RKO (cell line): ENCODE measurements around the gene UBE3D.

Source experiments
- DNase-seq: peaks from one replicate; pipeline ENCODE4 v3.0.0-alpha.2; 2016; ENCODE audit warnings: low spot score

UBE3D gene

DNA sequence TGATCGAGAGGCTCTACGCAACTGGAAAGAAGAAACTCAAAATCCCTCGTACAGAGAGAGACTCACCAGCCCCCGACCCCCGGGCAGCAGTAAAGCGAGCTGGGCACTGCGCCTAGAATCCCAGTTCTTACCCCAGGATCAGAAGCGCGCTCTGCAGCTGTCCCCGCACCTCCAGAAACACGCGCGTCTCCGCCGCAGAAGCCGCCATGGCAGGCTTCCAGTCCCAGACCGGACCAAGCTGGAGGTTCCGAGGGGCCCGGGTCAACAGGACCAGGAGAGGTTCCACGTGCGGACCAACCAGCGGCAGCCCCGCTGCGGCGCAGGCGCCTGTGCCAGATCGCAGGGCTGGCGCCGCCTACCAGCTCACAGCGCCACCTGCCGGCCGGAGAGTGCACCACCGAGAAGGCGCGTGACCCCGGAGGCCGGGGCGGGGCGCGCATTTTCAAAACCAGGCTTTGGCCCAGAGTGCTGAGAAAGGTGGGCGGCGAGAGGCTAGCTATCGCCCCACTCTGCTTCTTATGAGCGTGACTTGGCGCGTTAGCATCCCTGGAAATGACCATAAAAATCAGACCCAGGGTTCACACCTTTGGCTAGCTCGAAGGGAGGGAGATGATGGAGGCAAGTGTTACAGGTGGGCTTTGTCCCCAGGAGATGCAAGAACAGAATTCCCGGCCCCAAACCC lies at the start of gene UBE3D:
Gene UBE3D (minus strand): TSS at position 331 of the 682 bp plus-strand sequence. CDS start 123 bp downstream, at position 208.
- peak; percentile 86 for DNase-seq

DNA sequence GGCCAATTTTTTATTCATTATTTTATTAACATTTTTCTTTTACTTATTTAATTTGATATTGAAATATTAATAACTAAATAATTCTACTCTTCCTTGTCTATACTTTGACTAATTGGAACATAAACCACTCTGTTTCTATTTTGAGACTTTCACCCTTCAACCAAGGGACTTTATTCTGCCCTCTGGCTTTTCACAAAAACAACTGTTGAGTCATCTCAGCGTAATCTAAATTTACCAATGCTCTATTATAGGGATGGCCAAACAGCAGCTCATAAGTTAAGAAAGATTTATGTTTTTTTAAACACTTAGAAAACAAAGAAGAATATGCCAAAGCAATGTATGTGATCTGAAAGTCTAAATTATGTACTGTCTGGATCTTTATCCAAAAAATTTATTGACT lies 48.5 kb upstream of the UBE3D start:
- DNase-seq, result no peak

GRCh38 chr6:83113258-83113657 lies 47.6 kb upstream of the UBE3D start:
- no peak for DNase-seq

GRCh38 chr6:83108378-83108777 lies 42.7 kb upstream of the UBE3D start:
- DNase-seq, result no peak

DNA sequence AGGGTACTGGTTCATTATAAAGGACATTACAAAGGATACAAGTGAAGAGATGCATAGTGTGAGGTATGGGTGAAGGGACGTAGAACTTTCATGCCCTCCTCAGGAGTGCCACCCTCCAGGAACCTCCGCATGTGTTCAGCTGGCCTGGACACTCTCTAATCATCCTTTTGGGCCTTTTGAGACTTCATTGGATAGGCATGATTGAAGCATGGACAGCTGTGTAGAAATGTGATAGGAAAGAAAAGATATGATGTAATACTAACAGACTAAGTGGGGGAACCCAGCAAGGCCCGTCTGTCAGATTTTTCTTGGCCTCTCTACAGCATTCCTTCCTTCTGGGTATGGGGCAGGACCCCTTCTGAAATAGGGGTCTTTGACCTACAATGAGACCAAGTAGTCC lies 32.9 kb upstream of the UBE3D start:
- DNase-seq, result no peak

- no peak for DNase-seq
Measured at GRCh38 chr6:83097675-83098074, 32.0 kb upstream of the UBE3D start.

GRCh38 chr6:83097204-83097603 lies 31.6 kb upstream of the UBE3D start:
- no peak for DNase-seq

DNA sequence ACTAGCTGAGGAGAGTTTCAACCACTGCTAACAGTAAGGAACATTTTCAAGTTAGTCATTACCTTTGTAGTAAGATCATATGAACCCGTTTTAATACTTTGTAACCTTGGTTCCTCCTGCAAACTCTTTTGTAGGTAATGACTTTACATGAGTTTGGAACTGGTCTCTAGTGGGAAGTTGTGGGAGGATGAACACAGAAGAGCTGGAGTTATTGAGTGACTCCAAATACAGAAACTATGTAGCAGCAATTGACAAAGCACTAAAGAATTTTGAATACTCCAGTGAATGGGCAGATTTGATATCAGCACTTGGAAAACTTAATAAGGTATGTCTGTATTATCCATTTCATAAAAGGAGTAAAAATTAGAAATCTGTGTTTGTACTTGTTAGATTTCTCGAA lies 31.1 kb upstream of the UBE3D start:
- no peak for DNase-seq

DNA sequence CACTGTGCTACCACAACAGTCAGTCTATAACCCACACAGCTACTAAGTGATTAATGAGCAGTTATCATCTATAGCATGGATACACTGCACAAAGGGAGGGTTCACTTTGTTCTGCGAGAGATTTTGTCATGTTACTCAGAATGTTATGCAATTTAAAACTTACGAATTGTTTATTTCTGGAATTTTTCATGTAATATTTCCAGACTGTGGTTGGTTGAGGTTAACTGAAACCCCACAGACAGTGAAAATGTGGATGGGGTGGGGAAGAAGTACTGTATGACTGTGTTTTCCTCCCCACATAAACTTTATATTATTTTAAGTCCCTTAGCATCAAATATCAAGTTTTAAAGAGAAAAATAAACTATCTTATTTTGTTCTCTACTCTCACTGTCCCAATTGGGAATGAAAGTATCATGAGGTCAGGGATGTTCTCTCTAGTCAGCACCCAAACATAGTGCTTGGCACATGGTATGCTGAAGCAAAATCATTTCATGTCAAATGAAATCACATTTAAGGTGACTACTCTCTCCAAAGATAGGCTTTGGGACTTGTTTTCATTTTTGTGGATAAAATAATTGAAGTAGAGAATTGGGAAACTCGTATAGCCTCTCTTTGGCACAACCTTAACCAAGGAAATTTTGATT lies 27.2 kb upstream of the UBE3D start:
- DNase-seq, result no peak

DNA sequence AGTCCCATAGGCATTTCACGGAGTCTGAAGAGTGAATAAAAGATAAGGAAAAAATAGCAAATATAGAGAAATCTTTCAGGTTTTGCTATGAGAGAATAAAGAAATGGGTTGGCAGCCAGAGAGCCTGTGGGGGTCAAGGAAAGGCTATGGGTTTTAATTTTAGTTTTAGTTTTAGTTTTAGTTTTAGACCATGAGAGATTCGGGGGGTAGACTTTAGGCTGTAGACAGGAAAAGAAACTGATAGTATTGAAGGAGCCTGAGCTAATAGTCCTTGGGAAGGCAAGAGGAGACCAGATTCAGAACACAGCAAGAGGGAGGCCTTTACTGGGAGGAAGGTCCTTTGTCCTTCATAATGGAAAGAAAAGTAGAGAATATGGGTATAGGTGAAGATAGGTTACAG lies 21.1 kb upstream of the UBE3D start:
- no peak for DNase-seq

- no peak for DNase-seq
Measured at GRCh38 chr6:83083476-83083875, 17.8 kb upstream of the UBE3D start.

- DNase-seq, result no peak
Measured at GRCh38 chr6:83073615-83074014, 8.0 kb upstream of the UBE3D start.

- no peak for DNase-seq
Measured at GRCh38 chr6:83072726-83073125, 7.1 kb upstream of the UBE3D start.

DNA sequence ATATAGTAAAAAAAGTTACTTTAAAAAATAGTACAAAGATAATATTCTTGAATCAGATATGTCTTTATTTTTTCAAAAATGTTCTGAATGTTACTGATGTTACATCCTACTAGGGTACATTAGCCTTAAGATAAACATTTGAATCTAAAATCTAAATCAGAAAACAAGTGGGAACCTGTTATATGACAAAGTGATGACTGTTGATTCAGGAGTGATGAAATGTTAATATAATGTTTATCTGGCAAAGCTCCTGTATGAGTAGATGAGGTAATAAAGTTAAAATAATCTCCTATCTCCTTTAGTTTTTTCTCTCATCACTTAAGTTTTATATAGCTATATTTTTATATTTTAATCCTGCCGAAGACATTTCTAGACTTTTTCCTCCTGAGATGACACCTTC lies 6.1 kb upstream of the UBE3D start:
- peak; percentile 39 for DNase-seq

DNA sequence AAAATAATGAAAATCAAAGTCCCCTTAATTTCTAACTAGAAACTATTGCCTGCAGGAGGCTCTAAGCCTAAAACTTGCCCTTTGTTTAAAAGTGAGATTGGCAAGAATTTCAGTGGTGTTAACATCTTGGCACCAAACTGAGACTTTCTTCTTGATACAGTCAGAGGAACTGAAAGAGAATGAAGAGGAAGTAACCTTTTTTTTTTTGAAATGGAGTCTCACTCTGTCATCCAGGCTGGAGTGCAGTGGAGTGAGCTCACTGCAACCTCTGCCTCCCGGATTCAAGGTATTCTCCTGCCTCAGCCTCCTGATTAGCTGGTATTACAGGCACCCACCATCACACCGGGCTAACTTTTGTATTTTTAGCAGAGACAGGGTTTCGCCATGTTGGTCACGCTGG lies 5.4 kb upstream of the UBE3D start:
- DNase-seq, result no peak

DNA sequence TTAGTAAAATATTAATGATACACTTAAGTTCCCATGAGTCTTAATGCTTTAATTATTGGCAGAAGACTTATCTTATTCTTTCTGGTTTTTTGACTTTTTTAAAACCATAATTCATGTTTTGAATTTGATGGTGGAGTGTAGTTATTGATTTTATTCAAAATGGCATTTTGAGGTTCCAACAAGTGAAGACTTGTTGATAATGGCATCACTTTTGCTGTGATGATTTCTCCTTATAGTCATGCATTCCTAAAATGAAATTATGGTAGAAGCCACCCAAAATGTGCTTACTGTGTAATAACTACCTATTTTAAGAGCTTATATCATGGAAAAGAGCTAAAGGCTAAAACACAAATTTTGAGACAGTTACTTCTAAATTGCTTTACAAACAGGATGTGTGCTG lies 4.0 kb upstream of the UBE3D start:
- no peak for DNase-seq

DNA sequence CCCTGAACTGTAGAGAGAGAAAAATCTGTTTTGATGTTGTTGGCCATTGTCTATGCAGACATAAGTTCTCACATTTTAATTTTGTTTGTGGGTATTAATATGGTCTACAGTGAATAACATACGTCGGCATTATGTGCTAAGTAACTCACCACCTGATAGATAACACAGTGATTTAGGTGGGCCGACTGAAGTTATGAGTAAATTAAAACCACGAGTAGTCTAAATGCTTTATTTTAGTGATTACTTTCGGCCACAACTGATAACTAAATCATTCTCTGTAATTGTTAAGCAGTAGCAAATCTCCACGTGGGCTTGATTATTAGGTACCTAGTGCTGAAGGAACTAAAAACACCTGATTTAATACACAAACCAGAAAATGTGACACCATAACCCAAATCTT lies 3.0 kb upstream of the UBE3D start:
- DNase-seq, result no peak

DNA sequence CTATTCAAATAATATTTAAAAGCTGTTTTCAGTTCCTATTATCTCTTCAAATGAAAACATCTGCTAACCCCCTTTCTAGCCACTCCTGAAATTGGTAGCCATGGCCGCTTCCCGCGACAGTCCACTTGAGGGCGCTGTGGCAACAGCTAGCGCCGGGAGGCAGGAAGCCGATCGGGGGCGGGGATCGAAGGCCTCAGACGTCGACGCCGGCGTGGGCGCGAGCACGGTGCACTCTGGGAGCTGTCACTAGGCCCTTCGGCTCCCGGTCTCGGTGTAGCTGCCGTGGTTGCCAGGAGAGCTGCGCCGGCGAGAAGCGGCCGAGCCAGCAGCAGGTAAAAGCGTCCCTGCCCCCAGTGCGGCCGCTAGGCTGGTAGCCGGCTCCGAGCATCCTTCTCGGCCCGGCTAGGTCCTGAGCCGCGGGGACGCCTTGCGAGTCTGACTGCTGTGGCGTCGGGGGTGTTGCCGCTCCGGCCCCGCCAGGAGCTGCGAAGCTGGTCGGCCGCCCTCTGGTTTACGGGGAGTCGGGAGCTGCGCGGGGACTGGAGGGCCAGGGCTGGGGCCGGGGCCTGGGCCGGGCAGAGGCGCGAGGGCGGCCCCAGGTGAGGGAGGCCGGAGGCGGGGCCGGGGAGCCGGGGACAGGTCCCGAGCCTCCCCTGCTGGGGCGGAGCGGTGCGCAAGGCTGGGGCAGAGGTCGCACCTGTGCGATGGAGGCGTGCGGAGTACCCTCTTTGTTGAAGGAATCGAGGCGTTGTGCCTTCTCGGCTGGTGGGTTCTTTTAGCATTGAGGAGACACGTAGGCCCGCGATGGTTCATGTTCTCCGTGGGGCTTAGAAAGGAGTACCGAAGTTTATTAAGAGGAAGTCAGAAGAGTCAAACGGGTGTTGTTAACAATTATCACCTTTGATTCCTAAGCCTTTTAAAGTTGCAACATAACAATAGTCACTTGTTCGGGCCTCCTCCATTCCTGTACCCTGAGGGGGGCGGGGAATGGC lies 2.1 kb upstream of the UBE3D start, which contains the start of gene DOP1A:
Gene DOP1A (plus strand): TSS at position 224 of the 992 bp plus-strand sequence. CDS start 29,307 bp downstream, outside the sequence.
- DNase-seq, result peak; percentile 95

DNA sequence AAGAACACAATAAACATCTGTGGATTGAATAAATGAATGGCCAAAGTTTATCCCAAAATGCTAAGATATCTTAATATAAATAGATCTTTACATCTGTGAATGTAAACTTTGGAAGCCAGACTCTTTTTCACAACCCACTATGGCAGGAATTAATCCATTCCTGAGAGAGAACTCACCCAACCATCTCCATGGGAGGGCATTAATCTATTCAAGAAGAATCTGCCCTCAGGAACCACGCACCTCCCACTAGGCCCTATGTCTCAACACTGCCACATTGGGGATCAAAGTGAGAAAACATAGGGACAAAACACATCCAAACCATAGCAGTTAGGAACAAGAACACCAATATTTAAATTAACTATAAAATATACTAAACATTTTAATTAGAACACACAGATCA lies 3.4 kb downstream of the UBE3D start:
- no peak for DNase-seq

DNA sequence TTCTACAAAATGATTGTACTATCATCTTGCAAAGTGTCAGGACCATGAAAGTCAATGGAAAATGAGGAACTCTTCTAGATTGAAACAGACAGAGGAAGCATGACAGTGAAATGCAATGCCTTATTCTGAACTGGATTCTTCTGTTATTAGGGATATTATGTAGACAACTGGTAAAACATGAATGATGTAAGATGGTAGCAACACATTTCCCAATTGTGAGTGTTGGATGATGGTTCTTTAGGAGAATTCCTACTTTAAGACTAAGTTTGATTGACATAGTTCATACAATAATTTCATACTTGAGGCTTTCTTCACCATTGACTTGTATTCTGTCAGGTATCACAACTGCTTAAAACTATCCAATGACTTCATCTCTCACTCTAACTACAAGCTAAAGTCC lies 4.5 kb downstream of the UBE3D start:
- DNase-seq, result no peak

GRCh38 chr6:83057705-83058321 lies 7.8 kb downstream of the UBE3D start:
- peak; percentile 50 for DNase-seq

- peak; percentile 60 for DNase-seq
Measured at GRCh38 chr6:83055366-83055964, 10.2 kb downstream of the UBE3D start.
